ENCODE results near the gene FIG4. TPM values are rescaled to one million over a fixed set of nuclear protein-coding genes. Genes with fewer than 3 reads are reported as not detected.
A peak's percentile ranks its signal among the peaks of the same experiment; 100 is the strongest.
"Not testable (repeated sequence)": the region's sequence is repeated elsewhere in the genome, so short reads cannot be mapped to it uniquely, and the experiment has no call there.

FIG4 gene
- total RNA-seq, 1 experiment from 2014 or later = 22.4 TPM

- DNase-seq (ENCODE audit: low spot score) = no peak
Measured at GRCh38 chr6:109759098-109759955, 68.2 kb downstream of the FIG4 start.

GRCh38 chr6:109760208-109760607 is 69.1 kb downstream of the FIG4 start:
- DNase-seq (ENCODE audit: low spot score) = no peak

- DNase-seq (ENCODE audit: low spot score) = no peak
Measured at GRCh38 chr6:109762166-109762565, 71.1 kb downstream of the FIG4 start.

- DNase-seq (ENCODE audit: low spot score) = no peak
Measured at GRCh38 chr6:109762769-109763441, 71.8 kb downstream of the FIG4 start.

GRCh38 chr6:109766167-109766566 is 75.1 kb downstream of the FIG4 start:
- no peak for DNase-seq (ENCODE audit: low spot score)

GRCh38 chr6:109767961-109768360 is 76.9 kb downstream of the FIG4 start:
- DNase-seq (ENCODE audit: low spot score) = peak; percentile 2

GRCh38 chr6:109768485-109768884 is 77.4 kb downstream of the FIG4 start:
- DNase-seq (ENCODE audit: low spot score) = no peak

- DNase-seq (ENCODE audit: low spot score) = no peak
Measured at GRCh38 chr6:109769213-109769612, 78.1 kb downstream of the FIG4 start.

GRCh38 chr6:109770047-109770446 is 79.0 kb downstream of the FIG4 start:
- no peak for DNase-seq (ENCODE audit: low spot score)

- DNase-seq (ENCODE audit: low spot score) = no peak
Measured at GRCh38 chr6:109770779-109771178, 79.7 kb downstream of the FIG4 start.

- DNase-seq (ENCODE audit: low spot score) = not testable (repeated sequence)
Measured at GRCh38 chr6:109771939-109772755, 81.1 kb downstream of the FIG4 start.

GRCh38 chr6:109772883-109773431 is 81.9 kb downstream of the FIG4 start:
- DNase-seq (ENCODE audit: low spot score) = peak; percentile 26

- DNase-seq (ENCODE audit: low spot score) = no peak
Measured at GRCh38 chr6:109781001-109781400, 89.9 kb downstream of the FIG4 start.

GRCh38 chr6:109782491-109782999 is 91.4 kb downstream of the FIG4 start:
- no peak for DNase-seq (ENCODE audit: low spot score)

GRCh38 chr6:109783250-109783986 is 92.3 kb downstream of the FIG4 start:
- DNase-seq (ENCODE audit: low spot score) = no peak

GRCh38 chr6:109787312-109787711 is 96.2 kb downstream of the FIG4 start:
- DNase-seq (ENCODE audit: low spot score) = no peak

GRCh38 chr6:109788687-109789086 is 97.6 kb downstream of the FIG4 start:
- DNase-seq (ENCODE audit: low spot score) = no peak

- DNase-seq (ENCODE audit: low spot score) = peak; percentile 40
Measured at GRCh38 chr6:109790131-109790530, 99.0 kb downstream of the FIG4 start.

- DNase-seq (ENCODE audit: low spot score) = peak; percentile 49
Measured at GRCh38 chr6:109791301-109791700, 100.2 kb downstream of the FIG4 start.

- no peak for DNase-seq (ENCODE audit: low spot score)
Measured at GRCh38 chr6:109793021-109793420, 101.9 kb downstream of the FIG4 start.

- peak; percentile 90 for DNase-seq (ENCODE audit: low spot score)
Measured at GRCh38 chr6:109793792-109794191, 102.7 kb downstream of the FIG4 start.
